ENCODE data around the gene RASA3. TPM values are rescaled to one million over a fixed set of nuclear protein-coding genes. Genes with fewer than 3 reads are reported as not detected.

RASA3 gene
- total and polyA plus RNA-seq, 2 of the 8 experiments (the other 6 are each of a cell fraction or from before 2014, with no cell fraction given): 7.5 to 21.9 TPM

DNA sequence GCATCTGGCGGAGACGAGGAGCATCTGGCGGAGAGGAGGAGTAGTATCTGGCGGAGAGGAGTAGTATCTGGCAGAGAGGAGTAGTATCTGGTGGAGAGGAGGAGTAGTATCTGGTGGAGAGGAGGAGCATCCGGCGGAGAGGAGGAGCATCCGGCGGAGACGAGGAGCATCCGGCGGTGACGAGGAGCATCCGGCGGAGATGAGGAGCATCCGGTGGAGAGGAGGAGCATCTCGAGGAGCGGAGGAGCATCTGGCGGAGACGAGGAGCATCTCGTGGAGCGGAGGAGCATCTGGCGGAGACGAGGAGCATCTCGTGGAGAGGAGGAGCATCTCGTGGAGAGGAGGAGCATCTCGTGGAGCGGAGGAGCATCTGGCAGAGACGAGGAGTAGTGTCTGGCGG lies 177.2 kb downstream of the RASA3 start (continued):
- TF ChIP-seq, protein P1, sequence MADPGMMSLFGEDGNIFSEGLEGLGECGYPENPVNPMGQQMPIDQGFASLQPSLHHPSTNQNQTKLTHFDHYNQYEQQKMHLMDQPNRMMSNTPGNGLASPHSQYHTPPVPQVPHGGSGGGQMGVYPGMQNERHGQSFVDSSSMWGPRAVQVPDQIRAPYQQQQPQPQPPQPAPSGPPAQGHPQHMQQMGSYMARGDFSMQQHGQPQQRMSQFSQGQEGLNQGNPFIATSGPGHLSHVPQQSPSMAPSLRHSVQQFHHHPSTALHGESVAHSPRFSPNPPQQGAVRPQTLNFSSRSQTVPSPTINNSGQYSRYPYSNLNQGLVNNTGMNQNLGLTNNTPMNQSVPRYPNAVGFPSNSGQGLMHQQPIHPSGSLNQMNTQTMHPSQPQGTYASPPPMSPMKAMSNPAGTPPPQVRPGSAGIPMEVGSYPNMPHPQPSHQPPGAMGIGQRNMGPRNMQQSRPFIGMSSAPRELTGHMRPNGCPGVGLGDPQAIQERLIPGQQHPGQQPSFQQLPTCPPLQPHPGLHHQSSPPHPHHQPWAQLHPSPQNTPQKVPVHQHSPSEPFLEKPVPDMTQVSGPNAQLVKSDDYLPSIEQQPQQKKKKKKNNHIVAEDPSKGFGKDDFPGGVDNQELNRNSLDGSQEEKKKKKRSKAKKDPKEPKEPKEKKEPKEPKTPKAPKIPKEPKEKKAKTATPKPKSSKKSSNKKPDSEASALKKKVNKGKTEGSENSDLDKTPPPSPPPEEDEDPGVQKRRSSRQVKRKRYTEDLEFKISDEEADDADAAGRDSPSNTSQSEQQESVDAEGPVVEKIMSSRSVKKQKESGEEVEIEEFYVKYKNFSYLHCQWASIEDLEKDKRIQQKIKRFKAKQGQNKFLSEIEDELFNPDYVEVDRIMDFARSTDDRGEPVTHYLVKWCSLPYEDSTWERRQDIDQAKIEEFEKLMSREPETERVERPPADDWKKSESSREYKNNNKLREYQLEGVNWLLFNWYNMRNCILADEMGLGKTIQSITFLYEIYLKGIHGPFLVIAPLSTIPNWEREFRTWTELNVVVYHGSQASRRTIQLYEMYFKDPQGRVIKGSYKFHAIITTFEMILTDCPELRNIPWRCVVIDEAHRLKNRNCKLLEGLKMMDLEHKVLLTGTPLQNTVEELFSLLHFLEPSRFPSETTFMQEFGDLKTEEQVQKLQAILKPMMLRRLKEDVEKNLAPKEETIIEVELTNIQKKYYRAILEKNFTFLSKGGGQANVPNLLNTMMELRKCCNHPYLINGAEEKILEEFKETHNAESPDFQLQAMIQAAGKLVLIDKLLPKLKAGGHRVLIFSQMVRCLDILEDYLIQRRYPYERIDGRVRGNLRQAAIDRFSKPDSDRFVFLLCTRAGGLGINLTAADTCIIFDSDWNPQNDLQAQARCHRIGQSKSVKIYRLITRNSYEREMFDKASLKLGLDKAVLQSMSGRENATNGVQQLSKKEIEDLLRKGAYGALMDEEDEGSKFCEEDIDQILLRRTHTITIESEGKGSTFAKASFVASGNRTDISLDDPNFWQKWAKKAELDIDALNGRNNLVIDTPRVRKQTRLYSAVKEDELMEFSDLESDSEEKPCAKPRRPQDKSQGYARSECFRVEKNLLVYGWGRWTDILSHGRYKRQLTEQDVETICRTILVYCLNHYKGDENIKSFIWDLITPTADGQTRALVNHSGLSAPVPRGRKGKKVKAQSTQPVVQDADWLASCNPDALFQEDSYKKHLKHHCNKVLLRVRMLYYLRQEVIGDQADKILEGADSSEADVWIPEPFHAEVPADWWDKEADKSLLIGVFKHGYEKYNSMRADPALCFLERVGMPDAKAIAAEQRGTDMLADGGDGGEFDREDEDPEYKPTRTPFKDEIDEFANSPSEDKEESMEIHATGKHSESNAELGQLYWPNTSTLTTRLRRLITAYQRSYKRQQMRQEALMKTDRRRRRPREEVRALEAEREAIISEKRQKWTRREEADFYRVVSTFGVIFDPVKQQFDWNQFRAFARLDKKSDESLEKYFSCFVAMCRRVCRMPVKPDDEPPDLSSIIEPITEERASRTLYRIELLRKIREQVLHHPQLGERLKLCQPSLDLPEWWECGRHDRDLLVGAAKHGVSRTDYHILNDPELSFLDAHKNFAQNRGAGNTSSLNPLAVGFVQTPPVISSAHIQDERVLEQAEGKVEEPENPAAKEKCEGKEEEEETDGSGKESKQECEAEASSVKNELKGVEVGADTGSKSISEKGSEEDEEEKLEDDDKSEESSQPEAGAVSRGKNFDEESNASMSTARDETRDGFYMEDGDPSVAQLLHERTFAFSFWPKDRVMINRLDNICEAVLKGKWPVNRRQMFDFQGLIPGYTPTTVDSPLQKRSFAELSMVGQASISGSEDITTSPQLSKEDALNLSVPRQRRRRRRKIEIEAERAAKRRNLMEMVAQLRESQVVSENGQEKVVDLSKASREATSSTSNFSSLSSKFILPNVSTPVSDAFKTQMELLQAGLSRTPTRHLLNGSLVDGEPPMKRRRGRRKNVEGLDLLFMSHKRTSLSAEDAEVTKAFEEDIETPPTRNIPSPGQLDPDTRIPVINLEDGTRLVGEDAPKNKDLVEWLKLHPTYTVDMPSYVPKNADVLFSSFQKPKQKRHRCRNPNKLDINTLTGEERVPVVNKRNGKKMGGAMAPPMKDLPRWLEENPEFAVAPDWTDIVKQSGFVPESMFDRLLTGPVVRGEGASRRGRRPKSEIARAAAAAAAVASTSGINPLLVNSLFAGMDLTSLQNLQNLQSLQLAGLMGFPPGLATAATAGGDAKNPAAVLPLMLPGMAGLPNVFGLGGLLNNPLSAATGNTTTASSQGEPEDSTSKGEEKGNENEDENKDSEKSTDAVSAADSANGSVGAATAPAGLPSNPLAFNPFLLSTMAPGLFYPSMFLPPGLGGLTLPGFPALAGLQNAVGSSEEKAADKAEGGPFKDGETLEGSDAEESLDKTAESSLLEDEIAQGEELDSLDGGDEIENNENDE (IDR thresholded peaks at IDR 0.05; ENCODE audit: insufficient replicate concordance, low read length): no peak
- TF ChIP-seq TAF7 (optimal IDR thresholded peaks at IDR 0.05; ENCODE audit: borderline replicate concordance, low read depth, low read length) (no peak), CBX8 (IDR thresholded peaks at IDR 0.05; ENCODE audit: borderline replicate concordance, low read depth, low read length) (no peak), RNF2 (IDR thresholded peaks at IDR 0.05; ENCODE audit: borderline replicate concordance, low read depth, low read length, missing control alignments, poor library complexity, severe bottlenecking) (no peak), TAF1 (IDR thresholded peaks at IDR 0.05; ENCODE audit: low read depth, low read length) (no peak), CHD1 (IDR thresholded peaks at IDR 0.05; ENCODE audit: low read depth, low read length) (no peak), CBX5 (IDR thresholded peaks at IDR 0.05; ENCODE audit: low read depth, low read length) (no peak), HDAC6 (IDR thresholded peaks at IDR 0.05; ENCODE audit: low read depth, low read length) (no peak), POLR2A (IDR thresholded peaks at IDR 0.05; ENCODE audit: control extremely low read depth in 1 of 2, low read depth in 2 of 2, low read length in 2 of 2) (no peak), FOSL1 (IDR thresholded peaks at IDR 0.05; ENCODE audit: insufficient read depth, low read depth, low read length) (no peak), GTF2F1 (IDR thresholded peaks at IDR 0.05; ENCODE audit: borderline replicate concordance, low read depth, low read length) (no peak), GABPA (IDR thresholded peaks at IDR 0.05; ENCODE audit: borderline replicate concordance, insufficient read depth, low read length) (no peak)
